ENCODE results near the gene LCMT1.

LCMT1 gene

GRCh38 chr16:25219070-25219737 lies 107.7 kb downstream of the LCMT1 start:
- no peak overlapping the region for H3K4me3 ChIP-seq (ENCODE audit: low read depth, low read length)
- TF ChIP-seq CTCF (IDR thresholded peaks at IDR 0.05; ENCODE audit: low read depth, low read length) = no peak

GRCh38 chr16:25222959-25223358 lies 111.4 kb downstream of the LCMT1 start:
- no peak overlapping the region for H3K4me3 ChIP-seq (ENCODE audit: low read depth, low read length)
- no peak for TF ChIP-seq CTCF (IDR thresholded peaks at IDR 0.05; ENCODE audit: low read depth, low read length)

- no peak overlapping the region for H3K4me3 ChIP-seq (ENCODE audit: low read depth, low read length)
- no peak for TF ChIP-seq CTCF (IDR thresholded peaks at IDR 0.05; ENCODE audit: low read depth, low read length)
Measured at GRCh38 chr16:25223964-25224363, 112.4 kb downstream of the LCMT1 start.

GRCh38 chr16:25224731-25225319 lies 113.3 kb downstream of the LCMT1 start:
- H3K4me3 ChIP-seq (ENCODE audit: low read depth, low read length) = no peak overlapping the region
- TF ChIP-seq CTCF (IDR thresholded peaks at IDR 0.05; ENCODE audit: low read depth, low read length) = no peak
